ENCODE results near the gene FYB1. TPM values are rescaled to one million over a fixed set of nuclear protein-coding genes. Genes with fewer than 3 reads are reported as not detected.

The FYB1 gene
- total RNA-seq, 1 donor from 2014 or later, result 0.11 TPM

DNA sequence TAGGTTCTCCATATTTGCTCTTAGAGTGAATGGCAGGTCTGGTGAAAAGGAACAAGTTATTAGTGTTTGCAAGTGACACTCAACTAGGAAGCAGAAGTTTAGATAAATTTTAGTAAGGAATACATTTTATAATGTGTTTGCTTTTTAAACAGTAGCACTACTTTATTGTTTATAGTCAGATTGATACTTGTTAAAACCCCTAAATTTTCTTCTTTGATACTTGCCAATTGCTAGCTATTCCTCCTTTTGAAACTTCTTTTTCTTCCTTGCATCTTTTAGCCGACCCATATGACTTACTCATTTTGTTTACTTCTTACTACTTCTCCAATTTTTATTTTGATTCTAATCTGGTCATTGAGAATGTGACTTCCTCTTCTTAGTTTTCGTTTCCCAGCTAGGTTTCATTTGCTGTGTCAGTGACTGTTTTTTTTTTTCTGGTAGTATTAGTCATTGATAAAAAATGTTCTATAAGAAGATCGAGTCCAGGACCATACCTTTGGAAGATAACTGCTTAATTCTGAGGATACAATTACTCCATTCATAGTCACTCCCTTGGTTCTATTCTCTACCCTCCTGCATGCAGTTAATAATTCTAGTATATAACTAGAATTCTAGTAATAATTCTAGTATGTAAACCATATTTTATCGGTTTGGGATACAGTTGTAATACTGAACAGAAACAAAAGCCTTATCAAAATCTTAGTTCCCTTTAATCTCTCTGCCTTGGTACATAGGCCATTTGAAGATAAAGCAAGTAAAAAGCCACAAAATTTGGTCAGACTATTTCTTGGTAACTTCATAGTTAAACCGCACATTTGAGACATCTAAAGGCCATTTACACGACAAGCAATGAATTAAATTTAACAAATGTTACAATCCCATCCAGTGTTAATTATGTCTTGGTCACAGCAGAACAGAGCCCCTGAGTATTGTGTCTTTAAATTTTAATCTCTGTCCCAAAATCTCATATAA lies 142.3 kb downstream of the FYB1 start:
- Histone ChIP-seq H3K4me3 (ENCODE audit: insufficient read depth, low read depth, low read length) (no peak overlapping the region), H3K4me1 (ENCODE audit: insufficient read depth, low read length) (peaks cover 12% of the 10 kb centered on the region), H3K79me2 (ENCODE audit: insufficient read depth, low read length) (peaks cover 17% of the 10 kb centered on the region), H3K36me3 (ENCODE audit: insufficient read depth, low read length) (no peaks in the 10 kb centered on the region), H4K20me1 (ENCODE audit: insufficient read depth, low read length) (peaks cover 12% of the 10 kb centered on the region), H2AFZ (ENCODE audit: low read depth, low read length) (no peak overlapping the region), H3K27me3 (ENCODE audit: insufficient read depth, low read length) (no peaks in the 10 kb centered on the region), H3K9ac (ENCODE audit: low read length) (peak overlapping the region; percentile 4), H3K4me2 (ENCODE audit: low read length) (peak overlapping the region; percentile 51), H3K9me3 (ENCODE audit: insufficient read depth, low read depth, low read length) (no peaks in the 10 kb centered on the region), H3K27ac (ENCODE audit: low read depth, low read length) (peak overlapping the region; percentile 5)
- peak overlapping the region; percentile 75 for H3K27ac Mint-ChIP-seq (ENCODE audit: unreplicated experiment)
- FAIRE-seq (peak; percentile 9), DNase-seq (ENCODE audit: low read depth) (peak; percentile 30)
- TF ChIP-seq, protein P1, sequence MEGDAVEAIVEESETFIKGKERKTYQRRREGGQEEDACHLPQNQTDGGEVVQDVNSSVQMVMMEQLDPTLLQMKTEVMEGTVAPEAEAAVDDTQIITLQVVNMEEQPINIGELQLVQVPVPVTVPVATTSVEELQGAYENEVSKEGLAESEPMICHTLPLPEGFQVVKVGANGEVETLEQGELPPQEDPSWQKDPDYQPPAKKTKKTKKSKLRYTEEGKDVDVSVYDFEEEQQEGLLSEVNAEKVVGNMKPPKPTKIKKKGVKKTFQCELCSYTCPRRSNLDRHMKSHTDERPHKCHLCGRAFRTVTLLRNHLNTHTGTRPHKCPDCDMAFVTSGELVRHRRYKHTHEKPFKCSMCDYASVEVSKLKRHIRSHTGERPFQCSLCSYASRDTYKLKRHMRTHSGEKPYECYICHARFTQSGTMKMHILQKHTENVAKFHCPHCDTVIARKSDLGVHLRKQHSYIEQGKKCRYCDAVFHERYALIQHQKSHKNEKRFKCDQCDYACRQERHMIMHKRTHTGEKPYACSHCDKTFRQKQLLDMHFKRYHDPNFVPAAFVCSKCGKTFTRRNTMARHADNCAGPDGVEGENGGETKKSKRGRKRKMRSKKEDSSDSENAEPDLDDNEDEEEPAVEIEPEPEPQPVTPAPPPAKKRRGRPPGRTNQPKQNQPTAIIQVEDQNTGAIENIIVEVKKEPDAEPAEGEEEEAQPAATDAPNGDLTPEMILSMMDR (IDR thresholded peaks at IDR 0.05; ENCODE audit: insufficient read depth, low read depth, low read length), result no peak
- TF ChIP-seq EZH2 (IDR thresholded peaks at IDR 0.05; ENCODE audit: insufficient read depth, low read length), result no peak
- no peaks in the 10 kb centered on the region for H3K36me3 Mint-ChIP-seq (ENCODE audit: low read depth, unreplicated experiment)
- H3K27me3 Mint-ChIP-seq (ENCODE audit: low read depth, unreplicated experiment), result no peaks in the 10 kb centered on the region
- H3K4me1 Mint-ChIP-seq (ENCODE audit: low read depth, unreplicated experiment), result peaks cover 23% of the 10 kb centered on the region
- peak overlapping the region; percentile 93 for H3K4me3 Mint-ChIP-seq (ENCODE audit: unreplicated experiment)
- no peaks in the 10 kb centered on the region for H3K9me3 Mint-ChIP-seq (ENCODE audit: unreplicated experiment)

DNA sequence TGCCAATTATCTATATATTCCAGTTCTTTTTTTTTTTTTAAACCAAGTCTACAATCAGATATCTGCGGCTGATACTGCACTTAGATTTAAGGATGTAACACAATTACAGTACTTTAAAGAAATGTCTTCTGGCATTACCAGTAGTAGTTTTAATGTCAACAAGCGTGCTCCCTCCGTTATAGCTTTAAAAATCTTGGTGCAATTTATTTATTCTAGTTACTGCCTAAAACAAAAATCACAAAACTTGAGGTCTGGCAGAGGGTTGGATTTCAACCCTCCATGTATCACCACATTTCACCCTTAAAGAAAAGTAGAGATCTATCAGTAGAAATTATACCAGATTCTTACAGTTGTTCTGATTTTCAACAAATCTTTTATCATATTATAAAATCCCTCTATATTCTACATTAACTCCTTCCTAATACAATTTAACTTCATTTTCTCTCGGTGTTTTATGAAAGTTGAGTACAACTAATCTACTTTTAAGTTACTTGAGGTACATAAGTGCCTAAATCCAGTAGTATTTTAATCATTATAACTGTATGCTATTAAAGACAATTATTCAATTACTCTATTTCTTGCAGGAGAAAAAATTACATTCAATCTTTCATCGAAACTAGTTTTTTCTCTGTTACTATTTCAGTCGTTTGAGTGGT lies 143.1 kb downstream of the FYB1 start:
- peaks cover 20% of the 10 kb centered on the region for H4K20me1 ChIP-seq (ENCODE audit: insufficient read depth, low read length)
- Mint-ChIP-seq H3K27me3 (ENCODE audit: low read depth, unreplicated experiment) (no peaks in the 10 kb centered on the region), H3K9me3 (ENCODE audit: unreplicated experiment) (no peaks in the 10 kb centered on the region), H3K4me3 (ENCODE audit: unreplicated experiment) (peak overlapping the region; percentile 93), H3K36me3 (ENCODE audit: low read depth, unreplicated experiment) (no peaks in the 10 kb centered on the region), H3K4me1 (ENCODE audit: low read depth, unreplicated experiment) (peaks cover 30% of the 10 kb centered on the region), H3K27ac (ENCODE audit: unreplicated experiment) (peak overlapping the region; percentile 75)
- no peak overlapping the region for H3K4me3 ChIP-seq (ENCODE audit: insufficient read depth, low read depth, low read length)
- H3K4me2 ChIP-seq (ENCODE audit: low read length), result peak overlapping the region; percentile 51
- FAIRE-seq, result no peak
- peak overlapping the region; percentile 5 for H3K27ac ChIP-seq (ENCODE audit: low read depth, low read length)
- DNase-seq (ENCODE audit: low read depth), result no peak
- TF ChIP-seq, protein P1 (IDR thresholded peaks at IDR 0.05; ENCODE audit: insufficient read depth, low read depth, low read length), result no peak
- TF ChIP-seq EZH2 (IDR thresholded peaks at IDR 0.05; ENCODE audit: insufficient read depth, low read length), result no peak
- no peaks in the 10 kb centered on the region for H3K36me3 ChIP-seq (ENCODE audit: insufficient read depth, low read length)
- no peaks in the 10 kb centered on the region for H3K9me3 ChIP-seq (ENCODE audit: insufficient read depth, low read depth, low read length)
- H3K9ac ChIP-seq (ENCODE audit: low read length), result peak overlapping the region; percentile 4
- peaks cover 25% of the 10 kb centered on the region for H3K79me2 ChIP-seq (ENCODE audit: insufficient read depth, low read length)
- peaks cover 12% of the 10 kb centered on the region for H3K4me1 ChIP-seq (ENCODE audit: insufficient read depth, low read length)
- no peaks in the 10 kb centered on the region for H3K27me3 ChIP-seq (ENCODE audit: insufficient read depth, low read length)
- no peak overlapping the region for H2AFZ ChIP-seq (ENCODE audit: low read depth, low read length)
